NCI-H524 treated with DMSO at 0.1 percent for 48 hours (cell line): Measurements from ENCODE around the gene RPP40.
A peak's percentile ranks its signal among the peaks of the same experiment; 100 is the strongest.
"Not testable (repeated sequence)": the region's sequence is repeated elsewhere in the genome, so short reads cannot be mapped to it uniquely, and the experiment has no call there.

Source experiments
- DNase-seq: peaks from one replicate; lab custom pipeline; 2025; lab: John Stamatoyannopoulos, UW

The RPP40 gene

DNA sequence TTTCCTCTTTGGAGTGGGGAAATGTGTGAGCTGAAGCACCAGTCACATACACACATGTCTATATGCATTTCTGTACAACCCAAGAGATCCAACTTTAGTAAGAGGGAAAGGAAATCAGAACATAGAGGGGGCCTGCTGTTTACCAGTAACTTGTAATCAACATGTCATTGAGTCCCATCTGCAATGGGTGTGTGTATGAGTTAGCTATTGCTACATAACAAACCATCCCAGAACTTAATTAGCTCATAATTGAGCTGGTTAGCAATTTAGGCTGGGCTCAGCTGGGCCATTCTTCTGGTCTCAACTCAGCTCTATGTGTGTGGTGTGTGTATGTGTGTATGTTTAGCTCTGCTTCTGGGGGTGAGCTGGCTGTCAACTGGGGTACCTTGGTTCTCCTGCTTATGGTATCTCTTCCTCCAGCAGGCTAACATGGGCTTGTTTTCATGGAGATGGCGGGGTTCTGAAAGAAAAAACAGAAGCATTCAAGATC is 10.3 kb upstream of the RPP40 start:
- DNase-seq: no peak

DNA sequence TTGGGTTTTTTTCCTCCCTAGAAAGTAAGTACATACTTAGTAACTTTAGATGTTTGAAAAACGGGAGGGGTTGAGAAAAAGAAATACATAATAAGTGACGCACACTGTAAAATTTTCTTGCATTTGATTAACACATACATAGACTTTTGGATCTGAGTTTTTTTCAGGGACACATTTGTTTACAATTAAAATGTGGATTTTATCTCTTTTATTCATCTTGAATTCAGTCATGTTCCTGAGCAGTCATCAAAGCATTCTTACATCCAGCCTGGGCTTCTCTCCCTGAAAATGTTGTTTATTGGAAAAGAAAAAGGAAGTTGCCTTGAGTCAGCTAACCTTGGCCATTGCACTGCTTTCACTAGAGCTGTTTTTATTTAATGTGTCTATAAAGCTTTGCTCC is 8.7 kb upstream of the RPP40 start:
- no peak for DNase-seq

GRCh38 chr6:5011346-5011745 is 7.5 kb upstream of the RPP40 start:
- DNase-seq: no peak

DNA sequence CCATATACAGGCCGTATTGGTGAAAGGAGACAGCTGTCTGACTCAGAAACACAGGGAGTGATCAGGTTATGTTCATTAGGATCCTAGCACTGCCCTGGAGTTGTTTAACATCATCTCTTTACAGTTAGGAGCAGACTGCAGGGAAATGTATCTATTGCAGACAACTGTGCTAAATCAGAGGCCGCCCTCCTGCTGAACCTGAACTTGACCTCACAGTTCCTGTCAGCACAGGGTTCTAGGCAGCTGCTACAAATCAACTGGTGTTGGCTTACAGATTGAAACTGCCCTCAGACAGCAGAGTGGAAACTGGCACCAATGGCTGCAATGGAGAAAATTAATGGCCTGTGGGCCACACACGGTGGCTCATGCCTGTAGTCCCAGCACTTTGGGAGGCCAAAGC is 3.7 kb upstream of the RPP40 start:
- DNase-seq: no peak

- no peak for DNase-seq
Measured at GRCh38 chr6:5006222-5006621, 2.4 kb upstream of the RPP40 start.

DNA sequence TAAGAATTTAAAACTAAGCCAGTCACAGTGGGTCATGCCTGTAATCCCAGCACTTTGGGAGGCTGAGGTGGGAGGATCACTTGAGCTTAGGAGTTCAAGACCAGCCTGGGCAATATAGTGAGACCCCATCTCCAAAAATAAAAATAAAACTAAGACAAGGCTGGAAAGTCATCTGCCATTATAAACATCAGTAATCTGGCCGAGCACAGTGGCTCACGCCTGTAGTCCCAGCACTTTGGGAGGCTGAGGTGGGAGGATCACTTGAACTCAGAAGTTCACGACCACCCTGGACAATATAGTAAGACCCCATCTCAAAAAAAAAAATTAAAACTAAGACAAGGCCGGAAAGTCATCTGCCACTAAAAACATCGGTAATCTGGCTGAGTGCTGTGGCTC is 1.2 kb upstream of the RPP40 start:
- not testable (repeated sequence) for DNase-seq

DNA sequence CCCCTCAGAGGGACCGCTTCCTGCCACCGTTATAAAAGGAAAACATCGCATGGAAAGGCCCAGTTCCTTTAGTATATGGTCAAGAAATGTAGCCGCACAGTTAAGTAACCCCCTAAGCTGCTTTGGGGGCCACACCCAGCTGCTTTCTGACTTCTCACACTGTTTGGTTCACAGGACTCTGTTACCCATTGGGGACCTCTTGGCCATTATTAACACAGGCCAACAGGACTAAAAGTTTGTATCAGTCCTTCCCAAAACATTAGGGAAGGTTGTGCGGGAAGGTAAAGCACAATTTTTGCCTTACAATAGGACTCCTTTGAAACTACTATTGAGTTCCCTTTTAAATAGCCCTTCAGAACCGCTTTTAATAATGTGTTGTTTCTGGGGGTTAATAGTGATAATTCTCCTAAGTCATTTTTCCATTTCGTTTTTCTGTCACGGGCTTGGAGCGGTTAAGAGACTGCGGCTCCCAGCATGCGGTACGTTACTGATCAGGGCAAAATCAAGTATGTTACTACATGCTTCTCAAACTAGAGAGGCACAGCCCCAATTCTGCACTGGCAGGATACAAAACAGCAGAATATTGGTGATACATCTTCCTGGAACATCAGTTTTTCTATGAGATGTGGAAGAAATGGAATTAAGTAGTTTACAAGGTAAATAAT is 668 bp upstream of the RPP40 start:
- DNase-seq: no peak

DNA sequence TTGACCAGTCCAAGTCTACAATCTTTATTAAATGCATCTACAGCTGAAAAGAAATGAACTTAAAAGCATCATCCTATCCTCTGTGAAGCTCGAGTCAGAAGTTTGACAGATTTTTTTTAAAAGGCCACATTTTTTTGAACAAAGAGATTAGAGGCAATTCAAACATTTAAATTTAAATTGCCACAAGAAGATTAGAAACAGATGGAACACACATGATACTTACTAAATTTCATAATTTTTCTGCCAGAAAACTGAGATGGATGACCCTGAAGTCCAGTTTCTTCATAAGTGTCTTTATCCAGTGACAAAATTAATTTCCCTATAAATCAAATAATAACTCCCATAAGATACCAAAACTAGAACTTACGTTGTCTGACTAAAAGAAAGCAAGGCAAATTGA is 4.3 kb downstream of the RPP40 start:
- no peak for DNase-seq

GRCh38 chr6:4997862-4998261 is 6.0 kb downstream of the RPP40 start:
- no peak for DNase-seq

- no peak for DNase-seq
Measured at GRCh38 chr6:4994741-4995140, 9.1 kb downstream of the RPP40 start.

DNA sequence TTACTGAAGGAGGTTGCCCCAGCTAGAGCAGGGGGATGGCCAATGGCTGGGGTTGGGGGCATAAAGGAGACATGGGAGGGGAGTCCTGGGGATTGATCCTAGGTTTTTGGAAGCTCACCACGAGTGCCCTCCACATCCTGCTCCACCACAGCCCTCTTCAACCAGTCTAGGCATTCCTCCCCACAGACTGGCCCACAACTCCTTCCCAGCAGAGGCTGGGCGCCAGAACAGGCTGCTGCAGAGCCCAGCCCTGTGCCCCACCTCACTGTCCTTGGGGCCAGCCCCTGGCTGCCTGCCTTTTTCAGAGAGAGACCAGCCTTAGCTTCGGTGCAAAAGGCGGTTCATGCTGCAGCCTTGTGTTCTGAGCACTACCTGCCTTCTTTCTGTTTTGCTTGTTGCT is 16.4 kb downstream of the RPP40 start:
- no peak for DNase-seq

DNA sequence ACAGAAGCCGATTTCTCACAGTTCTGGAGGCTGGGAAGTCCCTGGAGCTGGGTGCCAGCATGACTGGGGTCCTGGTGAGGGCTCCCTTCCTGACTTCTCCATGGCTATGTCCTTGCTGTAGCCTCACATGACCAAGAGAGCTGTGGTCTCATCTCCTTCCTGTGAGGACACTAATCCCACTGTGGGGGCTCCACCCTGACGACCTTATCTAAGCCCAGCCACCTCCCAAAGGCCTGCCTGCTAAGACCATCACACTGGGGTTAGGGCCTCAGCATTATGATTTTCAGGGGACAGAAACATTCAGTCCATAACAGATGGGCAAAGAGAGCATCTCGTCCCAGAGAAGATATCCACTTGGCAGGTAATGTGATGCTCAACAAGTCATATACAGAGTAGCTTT is 16.8 kb downstream of the RPP40 start:
- DNase-seq: no peak

DNA sequence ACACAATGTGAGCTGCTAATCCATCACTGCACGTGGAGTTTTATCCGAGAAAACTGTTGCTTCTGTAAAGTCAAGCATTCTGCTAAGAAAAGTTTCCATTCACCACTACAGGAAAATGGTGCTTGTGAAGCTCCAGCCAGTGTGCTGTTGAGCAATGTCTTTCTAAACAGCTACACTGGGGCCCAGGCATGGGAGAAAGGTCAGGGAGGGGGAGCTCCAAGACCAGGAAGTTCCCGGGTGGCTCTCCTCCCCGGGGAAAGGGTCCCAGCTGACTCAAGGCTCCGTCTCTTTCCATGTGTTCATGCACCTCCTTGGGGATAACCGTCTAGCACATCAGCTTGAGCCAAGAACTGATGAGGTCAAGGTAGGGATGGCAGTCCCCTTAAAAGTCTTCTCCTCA is 20.5 kb downstream of the RPP40 start:
- DNase-seq: no peak

GRCh38 chr6:4981761-4982160 is 22.1 kb downstream of the RPP40 start:
- no peak for DNase-seq

DNA sequence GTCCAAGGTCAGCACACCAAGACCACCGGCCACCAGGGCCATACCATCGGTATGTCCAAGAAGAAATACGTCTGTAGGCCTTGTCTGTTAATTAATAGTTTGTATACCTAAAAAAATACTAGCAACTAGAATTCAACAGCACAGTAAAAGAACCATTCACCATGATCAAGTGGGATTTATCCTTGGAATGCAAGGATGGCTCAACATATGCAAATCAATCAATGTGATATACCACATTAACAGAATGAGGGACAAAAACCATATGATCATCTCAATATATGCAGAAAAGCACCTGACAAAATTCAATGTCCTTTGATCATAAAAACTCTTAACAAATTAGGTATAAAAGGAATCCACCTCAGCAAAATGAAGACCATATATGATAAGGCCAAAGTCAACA is 24.4 kb downstream of the RPP40 start:
- no peak for DNase-seq

DNA sequence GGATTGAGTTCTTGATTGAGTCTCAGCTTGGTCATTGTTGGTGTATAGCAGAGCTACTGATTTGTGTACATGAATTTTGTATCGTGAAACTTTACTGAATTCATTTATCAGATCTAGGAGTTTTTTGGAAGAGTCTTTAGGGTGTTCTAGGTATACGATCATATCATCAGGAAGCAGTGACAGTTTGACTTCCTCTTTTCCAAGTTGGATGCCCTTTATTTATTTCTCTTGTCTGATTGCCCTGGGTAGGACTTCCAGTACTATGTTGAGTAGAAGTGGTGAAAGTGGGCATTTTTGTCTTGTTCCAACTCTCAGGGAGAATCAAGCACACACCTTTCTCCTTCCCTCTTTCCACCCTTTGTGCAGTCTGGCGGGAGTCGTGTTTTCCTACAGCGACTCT is 26.4 kb downstream of the RPP40 start:
- no peak for DNase-seq

- DNase-seq: no peak
Measured at GRCh38 chr6:4975506-4975905, 28.3 kb downstream of the RPP40 start.

- DNase-seq: no peak
Measured at GRCh38 chr6:4974962-4975361, 28.9 kb downstream of the RPP40 start.

GRCh38 chr6:4973982-4974745 is 29.7 kb downstream of the RPP40 start:
- DNase-seq: peak; percentile 3

DNA sequence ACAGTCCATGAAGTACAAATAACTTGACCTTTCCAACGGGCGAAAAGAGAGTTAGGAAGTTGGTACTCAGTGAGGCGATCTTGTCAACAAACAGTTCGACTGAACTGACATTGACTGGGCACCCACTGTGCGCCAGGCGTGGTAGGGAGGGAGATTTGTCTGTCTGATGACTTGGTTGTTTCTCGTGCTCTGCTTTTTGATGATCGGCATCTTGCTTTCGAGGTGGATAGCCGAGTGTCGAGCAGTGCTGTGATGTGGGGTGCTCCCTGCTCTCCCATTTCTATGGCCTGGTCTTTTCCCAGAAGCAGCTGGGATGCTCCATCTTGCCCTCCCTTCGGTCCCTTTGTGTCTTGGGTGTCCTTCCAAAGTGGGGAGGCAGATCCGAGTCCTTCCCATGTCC is 30.4 kb downstream of the RPP40 start:
- DNase-seq: no peak

DNA sequence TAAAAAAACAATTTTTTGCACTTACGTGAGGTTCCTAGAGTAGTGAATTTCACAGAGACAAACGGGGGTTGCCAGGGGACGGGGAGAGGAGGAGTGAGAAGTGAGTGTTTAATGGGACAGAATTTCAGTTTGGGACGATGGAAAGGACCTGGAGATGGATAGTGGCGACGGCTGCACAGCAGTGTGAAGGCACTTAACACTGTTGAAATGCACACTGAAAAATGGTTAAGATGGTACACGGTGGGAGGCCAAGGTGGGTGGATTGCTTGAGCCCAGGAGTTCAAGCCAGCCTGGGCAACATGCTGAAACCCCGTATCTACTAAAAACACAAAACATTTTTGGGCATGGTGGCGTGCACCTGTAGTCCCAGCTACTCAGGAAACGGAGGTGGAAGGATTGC is 31.4 kb downstream of the RPP40 start:
- DNase-seq: no peak

DNA sequence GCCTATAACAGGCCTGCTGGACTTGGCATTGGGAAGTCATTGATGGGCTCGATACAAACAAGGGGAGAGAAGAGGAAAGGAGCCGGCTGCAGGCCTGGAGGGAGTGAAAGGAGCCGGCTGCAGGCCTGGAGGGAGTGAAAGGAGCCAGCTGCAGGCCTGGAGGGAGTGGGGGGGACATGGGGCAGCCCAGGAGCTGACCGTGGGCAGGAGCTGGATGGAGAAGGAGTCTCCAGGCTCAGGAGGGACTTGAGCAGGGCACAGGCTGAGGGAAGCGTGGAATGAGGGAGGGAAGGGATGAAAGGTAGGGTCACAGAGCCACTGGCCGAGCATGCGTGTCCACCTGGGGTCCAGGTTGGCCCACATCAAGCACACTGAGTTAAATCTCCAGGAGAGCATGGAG is 32.0 kb downstream of the RPP40 start:
- DNase-seq: no peak

DNA sequence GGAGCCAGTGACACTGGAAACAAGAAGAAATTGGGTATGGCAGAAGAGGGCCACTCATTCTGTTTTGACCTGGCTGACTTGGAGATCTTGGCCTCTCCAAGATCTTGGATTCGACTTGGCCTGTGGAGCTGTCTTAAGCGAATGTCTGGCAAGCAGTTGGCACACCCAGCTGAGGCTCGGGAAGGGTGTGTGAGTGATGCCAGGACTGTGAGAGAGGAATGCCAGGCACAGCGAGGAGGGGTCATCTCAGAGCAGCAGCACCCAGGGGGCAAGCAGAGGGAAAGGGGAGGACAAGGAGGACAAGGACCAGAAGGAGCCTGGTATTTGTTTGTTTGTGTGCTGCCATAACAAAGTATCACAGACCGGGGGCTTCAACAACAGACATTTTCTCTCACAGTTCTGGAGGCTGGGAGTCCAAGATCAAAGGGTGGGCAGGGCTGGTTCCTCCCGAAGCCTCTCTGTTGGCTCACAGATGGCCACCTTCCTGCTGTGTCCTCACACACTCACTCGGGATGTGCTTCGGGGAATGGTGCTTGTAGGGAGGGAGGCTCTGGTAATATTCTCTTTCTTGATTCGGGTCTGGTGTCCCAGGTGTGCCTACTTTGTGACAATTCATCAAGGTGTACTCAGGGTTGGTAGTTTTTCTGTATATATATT is 33.0 kb downstream of the RPP40 start:
- no peak for DNase-seq
